PC-9 (cell line): ENCODE measurements around the gene INSYN2B. TPM values are rescaled to one million over a fixed set of nuclear protein-coding genes. Genes with fewer than 3 reads are reported as not detected.

Source experiments
- BruUV-seq: library from RNA; stranded (reverse); fragments of 400-500 nt; replicated peaks from 2 replicates; lab custom pipeline; 2021; lab: Mats Ljungman, UMichigan
- CTCF ChIA-PET: fragments of 300-600 bp; sonication (Branson Sonifier 250); formaldehyde crosslinking; loops from one replicate; lab custom pipeline; 2022; ENCODE audit warnings: antibody characterized with exemption; lab: Charles Lee
- POLR2A ChIA-PET: fragments of 300-600 bp; sonication (Branson Sonifier 250); formaldehyde crosslinking; loops from one replicate; lab custom pipeline; 2022; ENCODE audit warnings: antibody characterized with exemption; ENCODE audit not compliant: unreplicated experiment; lab: Charles Lee
- DNase-seq, 2 experiments: peaks; one replicate each; pipeline versions ENCODE4 v3.0.0 to v3.0.0-alpha.2; 2015 to 2022; ENCODE audit warnings: mixed read lengths in 1 of 2
- H2AFZ ChIP-seq: fragments of 200-600 bp; sonication (generic); 2 replicates; pipeline ENCODE4 v1.8.1; 2017; ENCODE audit warnings: antibody characterized with exemption
- H3F3A ChIP-seq: fragments of 200-600 bp; sonication (generic); 2 replicates; pipeline ENCODE4 v1.8.1; 2017; ENCODE audit warnings: antibody characterized with exemption, mild to moderate bottlenecking, low read depth; ENCODE audit not compliant: insufficient read depth
- H3K27ac ChIP-seq: fragments of 200-600 bp; sonication (generic); 2 replicates; pipeline ENCODE4 v1.6.1; 2016; ENCODE audit warnings: mixed run types
- H3K27me3 ChIP-seq: fragments of 200-600 bp; sonication (generic); 2 replicates; pipeline ENCODE4 v1.6.1; 2016; ENCODE audit warnings: low read depth, mixed run types; ENCODE audit not compliant: insufficient read depth
- H3K36me3 ChIP-seq: fragments of 200-600 bp; sonication (generic); 2 replicates; pipeline ENCODE4 v1.6.1; 2016; ENCODE audit warnings: low read depth, mixed run types
- H3K4me1 ChIP-seq: fragments of 200-600 bp; sonication (generic); replicated peaks from 2 replicates; pipeline ENCODE4 v1.6.1; 2016; ENCODE audit warnings: mixed run types; ENCODE audit not compliant: insufficient read depth
- H3K4me2 ChIP-seq: fragments of 200-600 bp; sonication (generic); 2 replicates; pipeline ENCODE4 v1.6.1; 2017; ENCODE audit warnings: mixed run types
- H3K4me3 ChIP-seq: fragments of 200-600 bp; sonication (generic); 2 replicates; pipeline ENCODE4 v1.6.1; 2016; ENCODE audit warnings: mixed run types
- H3K79me2 ChIP-seq: fragments of 200-600 bp; sonication (generic); 2 replicates; pipeline ENCODE4 v1.6.1; 2017; ENCODE audit warnings: low read depth, mixed run types
- H3K9me2 ChIP-seq: fragments of 200-600 bp; sonication (generic); 2 replicates; pipeline ENCODE4 v1.8.1; 2017; ENCODE audit warnings: mild to moderate bottlenecking; ENCODE audit not compliant: insufficient read depth
- H3K9me3 ChIP-seq: fragments of 200-600 bp; sonication (generic); 2 replicates; pipeline ENCODE4 v1.8.1; 2016; ENCODE audit warnings: low read depth; ENCODE audit not compliant: insufficient read depth
- H4K20me1 ChIP-seq: fragments of 200-600 bp; sonication (generic); 2 replicates; pipeline ENCODE4 v1.8.1; 2017; ENCODE audit not compliant: insufficient read depth
- CTCF ChIP-seq: fragments of 200-600 bp; sonication (generic); conservative IDR thresholded peaks from 2 replicates; pipeline ENCODE4 v1.6.1; 2017; ENCODE audit warnings: mixed run types, antibody characterized with exemption, mild to moderate bottlenecking, moderate library complexity
- EZH2 ChIP-seq: fragments of 200-600 bp; sonication (generic); IDR thresholded peaks from 2 replicates; pipeline ENCODE4 v1.8.0; 2017; ENCODE audit warnings: antibody characterized with exemption, low read depth
- intact Hi-C: fragments of 100-400 bp; cut with micrococcal nuclease; formaldehyde crosslinking; loops from one replicate; pipeline ENCODE4 v1.10.0; 2022; ENCODE audit not compliant: unreplicated experiment
- total RNA-seq: library from RNA; stranded (reverse); gene quantifications from 2 replicates; pipeline ENCODE4 v1.2.3, GENCODE V29; 2021

Gene INSYN2B
- total RNA-seq, 1 experiment from 2014 or later = not detected

GRCh38 chr5:169848792-169849191 is 131.5 kb downstream of the INSYN2B start:
- H3K79me2 ChIP-seq = no peaks in the 10 kb centered on the region
- no peak for DNase-seq
- H4K20me1 ChIP-seq = no peaks in the 10 kb centered on the region
- no peaks in the 10 kb centered on the region for H3K27me3 ChIP-seq
- peaks cover 18% of the 10 kb centered on the region for H3K9me3 ChIP-seq
- no peaks in the 10 kb centered on the region for H3K4me1 ChIP-seq
- CTCF ChIA-PET = no interaction called here
- BruUV-seq = no TSS peak
- no peak overlapping the region for H3K4me2 ChIP-seq
- H2AFZ ChIP-seq = no peak overlapping the region
- H3K9me2 ChIP-seq = no peaks in the 10 kb centered on the region
- intact Hi-C loops = no loop called here
- no peak overlapping the region for H3K27ac ChIP-seq
- no peak for TF ChIP-seq CTCF
- TF ChIP-seq EZH2 = no peak
- H3F3A ChIP-seq = no peaks in the 10 kb centered on the region
- no peaks in the 10 kb centered on the region for H3K36me3 ChIP-seq
- H3K4me3 ChIP-seq = no peak overlapping the region
- POLR2A ChIA-PET = no interaction called here

GRCh38 chr5:169848271-169848670 is 132.0 kb downstream of the INSYN2B start:
- H3K9me2 ChIP-seq = no peaks in the 10 kb centered on the region
- ChIA-PET POLR2A (no interaction called here), CTCF (no interaction called here)
- intact Hi-C loops = no loop called here
- no peaks in the 10 kb centered on the region for H3F3A ChIP-seq
- no TSS peak for BruUV-seq
- H4K20me1 ChIP-seq = no peaks in the 10 kb centered on the region
- no peak for DNase-seq
- no peaks in the 10 kb centered on the region for H3K27me3 ChIP-seq
- no peak overlapping the region for H3K4me3 ChIP-seq
- no peaks in the 10 kb centered on the region for H3K36me3 ChIP-seq
- TF ChIP-seq EZH2 (no peak), CTCF (no peak)
- H3K9me3 ChIP-seq = peaks cover 14% of the 10 kb centered on the region
- no peaks in the 10 kb centered on the region for H3K4me1 ChIP-seq
- no peak overlapping the region for H3K4me2 ChIP-seq
- no peaks in the 10 kb centered on the region for H3K79me2 ChIP-seq
- no peak overlapping the region for H3K27ac ChIP-seq
- H2AFZ ChIP-seq = no peak overlapping the region

- BruUV-seq = no TSS peak
- TF ChIP-seq EZH2 = no peak
- Histone ChIP-seq H3K27ac (no peak overlapping the region), H3K79me2 (no peaks in the 10 kb centered on the region), H3K9me2 (no peaks in the 10 kb centered on the region), H3K9me3 (peaks cover 13% of the 10 kb centered on the region), H3K4me2 (no peak overlapping the region), H3F3A (no peaks in the 10 kb centered on the region), H3K27me3 (no peaks in the 10 kb centered on the region), H3K4me3 (no peak overlapping the region), H3K4me1 (no peaks in the 10 kb centered on the region), H2AFZ (no peak overlapping the region), H3K36me3 (no peaks in the 10 kb centered on the region), H4K20me1 (no peaks in the 10 kb centered on the region)
- CTCF ChIA-PET = no interaction called here
- POLR2A ChIA-PET = no interaction called here
- intact Hi-C loops = no loop called here
- no peak for DNase-seq
These were observed 132.8 kb downstream of the INSYN2B start for GRCh38 chr5:169847519-169847918.

GRCh38 chr5:169842699-169843098 is 137.6 kb downstream of the INSYN2B start:
- BruUV-seq = no TSS peak
- ChIA-PET CTCF (no interaction called here), POLR2A (no interaction called here)
- Histone ChIP-seq H3K9me3 (no peaks in the 10 kb centered on the region), H2AFZ (no peak overlapping the region), H3K36me3 (no peaks in the 10 kb centered on the region), H3K27me3 (no peaks in the 10 kb centered on the region), H3K4me1 (no peaks in the 10 kb centered on the region), H3K9me2 (no peaks in the 10 kb centered on the region), H4K20me1 (no peaks in the 10 kb centered on the region), H3F3A (no peaks in the 10 kb centered on the region), H3K27ac (no peak overlapping the region), H3K79me2 (no peaks in the 10 kb centered on the region), H3K4me3 (no peak overlapping the region), H3K4me2 (no peak overlapping the region)
- no peak for DNase-seq
- TF ChIP-seq CTCF (no peak), EZH2 (no peak)
- intact Hi-C loops = no loop called here
